HCT116 (cell line): ENCODE results near the gene KCNK6. TPM values are rescaled to one million over a fixed set of nuclear protein-coding genes. Genes with fewer than 3 reads are reported as not detected.

ENCODE experiments used
- ATAC-seq: fragments of 200-7000 bp; cut with Tn5 transposase; 2 replicates; pipeline ENCODE4 v1.9.1; 2020; ENCODE audit warnings: mild to moderate bottlenecking, moderate library complexity
- BruUV-seq: library from RNA; stranded (reverse); fragments of 400-500 nt; replicated peaks from 2 replicates; lab custom pipeline; 2021; lab: Mats Ljungman, UMichigan
- CTCF ChIA-PET: fragments of 300-600 bp; sonication (Branson Sonifier 250); formaldehyde crosslinking; loops from one replicate; lab custom pipeline; 2021; ENCODE audit warnings: antibody characterized with exemption; lab: Charles Lee
- POLR2A ChIA-PET: fragments of 300-600, 350-600 bp; sonication (Branson Sonifier 250); formaldehyde crosslinking; loops from one replicate; lab custom pipeline; 2021; ENCODE audit warnings: antibody characterized with exemption; lab: Charles Lee
- RAD21 ChIA-PET, 2 experiments: fragments of 300-600 bp; sonication (Branson Sonifier 250); formaldehyde crosslinking; loops; one replicate each; lab custom pipeline; 2023; ENCODE audit warnings: low total read pairs in 2 of 2; ENCODE audit not compliant: uncharacterized antibody in 2 of 2, unreplicated experiment in 2 of 2, low non-redundant PET in 1 of 2; lab: Charles Lee
- DNase-seq: peaks from one replicate; pipeline ENCODE4 v3.0.0-alpha.2; 2010; ENCODE audit warnings: low read depth, low spot score
- H2AFZ ChIP-seq: fragments of 200-600 bp; shearing (Covaris generic), sonication (generic); 2 replicates; pipeline ENCODE4 v1.6.1; 2017; ENCODE audit warnings: low read depth, mixed run types, mixed read lengths, antibody characterized with exemption, low read length; ENCODE audit not compliant: poor library complexity, severe bottlenecking
- H3K27ac ChIP-seq: 2 replicates; pipeline ENCODE4 v1.5.1; 2012; ENCODE audit warnings: low read depth, low read length
- H3K27me3 ChIP-seq: fragments of 200-600 bp; sonication (generic); 2 replicates; pipeline ENCODE4 v1.6.1; 2016; ENCODE audit warnings: mixed run types, low read length, mixed read lengths; ENCODE audit not compliant: insufficient read depth
- H3K36me3 ChIP-seq, 2 experiments: fragments of 200-500 bp in 1 of 2; fragments of 200-600 bp in 1 of 2; sonication (Bioruptor generic) in 1 of 2; sonication (generic) in 1 of 2; 2 replicates each; pipeline versions ENCODE4 v1.5.1 to v1.6.1; 2014 to 2016; ENCODE audit warnings: low read length in 2 of 2, inconsistent platforms in 1 of 2, mixed read lengths in 1 of 2, mixed run types in 1 of 2; ENCODE audit not compliant: insufficient read depth in 2 of 2, control insufficient read depth in 1 of 2
- H3K4me1 ChIP-seq, 2 experiments: fragments of 200-600 bp in 1 of 2; sonication (generic) in 1 of 2; 2 replicates each; pipeline versions ENCODE4 v1.5.1 to v1.6.1; 2012 to 2017; ENCODE audit warnings: low read length in 2 of 2, inconsistent platforms in 1 of 2, mild to moderate bottlenecking in 1 of 2, mixed read lengths in 1 of 2, mixed run types in 1 of 2, moderate library complexity in 1 of 2; ENCODE audit not compliant: insufficient read depth in 2 of 2, control insufficient read depth in 1 of 2
- H3K4me2 ChIP-seq: fragments of 200-600 bp; sonication (generic); 2 replicates; pipeline ENCODE4 v1.6.1; 2017; ENCODE audit warnings: mixed run types, low read length, mixed read lengths
- H3K4me3 ChIP-seq, 2 experiments: fragments of 200-600 bp in 1 of 2; sonication (generic) in 1 of 2; replicated peaks in 1 of 2; 2 replicates each; pipeline ENCODE4 v1.5.1; 2011 to 2016; ENCODE audit warnings: low read length in 2 of 2, control low read depth in 1 of 2, low read depth in 1 of 2, mild to moderate bottlenecking in 1 of 2, mixed read lengths in 1 of 2, mixed run types in 1 of 2
- H3K79me2 ChIP-seq: fragments of 200-600 bp; sonication (generic); 2 replicates; pipeline ENCODE4 v1.6.1; 2017; ENCODE audit warnings: mild to moderate bottlenecking, mixed run types, low read length, moderate library complexity, mixed read lengths; ENCODE audit not compliant: insufficient read depth
- H3K9ac ChIP-seq: fragments of 200-600 bp; sonication (generic); 2 replicates; pipeline ENCODE4 v1.6.1; 2016; ENCODE audit warnings: low read length, mixed read lengths
- H3K9me2 ChIP-seq: fragments of 200-600 bp; sonication (generic), shearing (Covaris generic); 2 replicates; pipeline ENCODE4 v1.6.1; 2017; ENCODE audit warnings: mixed run types, mild to moderate bottlenecking, moderate library complexity; ENCODE audit not compliant: insufficient read depth
- H3K9me3 ChIP-seq, 2 experiments: fragments of 200-500 bp in 1 of 2; fragments of 200-600 bp in 1 of 2; sonication (Bioruptor generic) in 1 of 2; sonication (generic) in 1 of 2; 2 replicates each; pipeline ENCODE4 v1.6.1; 2014 to 2017; ENCODE audit warnings: low read length in 2 of 2, mixed read lengths in 2 of 2, inconsistent platforms in 1 of 2, low read depth in 1 of 2, mild to moderate bottlenecking in 1 of 2, mixed run types in 1 of 2, moderate library complexity in 1 of 2; ENCODE audit not compliant: control insufficient read depth in 1 of 2, insufficient read depth in 1 of 2
- H4K20me1 ChIP-seq: fragments of 200-600 bp; sonication (generic), shearing (Covaris generic); 2 replicates; pipeline ENCODE4 v1.6.1; 2017; ENCODE audit warnings: mixed run types, mild to moderate bottlenecking, moderate library complexity; ENCODE audit not compliant: insufficient read depth
- CBX3 ChIP-seq: IDR thresholded peaks from 2 replicates; pipeline ENCODE4 v1.6.1; 2012; ENCODE audit warnings: low read depth
- EGR1 ChIP-seq: IDR thresholded peaks from 2 replicates; pipeline ENCODE4 v1.6.1; 2012; ENCODE audit warnings: low read depth
- ELF1 ChIP-seq: IDR thresholded peaks from 2 replicates; pipeline ENCODE4 v1.6.1; 2012; ENCODE audit warnings: low read depth, borderline replicate concordance
- EZH2 ChIP-seq: fragments of 200-600 bp; sonication (generic); IDR thresholded peaks from 2 replicates; pipeline ENCODE4 v1.6.1; 2017; ENCODE audit warnings: antibody characterized with exemption, mixed run types
- EZH2phosphoT487 ChIP-seq: fragments of 200-600 bp; IDR thresholded peaks from 2 replicates; pipeline ENCODE4 v1.6.1; 2018; ENCODE audit warnings: antibody characterized with exemption, borderline replicate concordance
- JUND ChIP-seq: IDR thresholded peaks from 2 replicates; pipeline ENCODE4 v1.6.1; 2012
- POLR2A ChIP-seq: IDR thresholded peaks from 2 replicates; pipeline ENCODE4 v1.7.0; 2011; ENCODE audit warnings: borderline replicate concordance; ENCODE audit not compliant: insufficient read depth, insufficient read length; ENCODE audit errors: extremely low read depth
- SIN3A ChIP-seq: IDR thresholded peaks from 2 replicates; pipeline ENCODE4 v1.6.1; 2012; ENCODE audit warnings: low read depth
- SP1 ChIP-seq: IDR thresholded peaks from 2 replicates; pipeline ENCODE4 v1.6.1; 2012; ENCODE audit warnings: low read depth
- SRF ChIP-seq: IDR thresholded peaks from 2 replicates; pipeline ENCODE4 v1.6.1; 2012; ENCODE audit warnings: low read depth
- TCF7L2 ChIP-seq: IDR thresholded peaks from 2 replicates; pipeline ENCODE4 v1.7.0; 2011; ENCODE audit warnings: borderline replicate concordance, inconsistent platforms; ENCODE audit not compliant: insufficient read depth, insufficient read length; ENCODE audit errors: extremely low read depth
- YY1 ChIP-seq: IDR thresholded peaks from 2 replicates; pipeline ENCODE4 v1.6.1; 2011; ENCODE audit warnings: low read length, low read depth, moderate library complexity, mild to moderate bottlenecking; ENCODE audit not compliant: insufficient replicate concordance; ENCODE audit errors: extremely low read depth
- ZBTB33 ChIP-seq: IDR thresholded peaks from 2 replicates; pipeline ENCODE4 v1.6.1; 2011; ENCODE audit warnings: mild to moderate bottlenecking, low read length, moderate library complexity; ENCODE audit not compliant: insufficient replicate concordance; ENCODE audit errors: extremely low read depth
- ZFX ChIP-seq: fragments of 450-650 bp; IDR thresholded peaks from 2 replicates; pipeline ENCODE4 v1.6.1; 2017
- ZNF274 ChIP-seq: fragments of 200-500 bp; sonication (Bioruptor generic); IDR thresholded peaks from 2 replicates; pipeline ENCODE4 v1.6.1; 2014; ENCODE audit warnings: mild to moderate bottlenecking, low read depth, low read length, inconsistent platforms
- intact Hi-C: fragments of 100-400 bp; cut with micrococcal nuclease; formaldehyde crosslinking; loops from 2 replicates; pipeline ENCODE4 v1.10.0; 2022
- total RNA-seq: library from RNA; stranded (reverse); gene quantifications from one replicate; pipeline ENCODE4 v1.2.1, GENCODE V29; 2021; ENCODE audit not compliant: unreplicated experiment
- TF ChIP-seq, protein P1 (sequence below): IDR thresholded peaks from 2 replicates; pipeline ENCODE4 v1.6.1; 2012; ENCODE audit warnings: low read depth
- TF ChIP-seq, protein P2 (sequence below), 3 experiments: fragments of 200-600 bp in 1 of 3; sonication (generic) in 1 of 3; IDR thresholded peaks in 2 of 3; conservative IDR thresholded peaks in 1 of 3; 2 replicates each; pipeline ENCODE4 v1.5.1; 2012 to 2017; ENCODE audit warnings: low read depth in 2 of 3, low read length in 2 of 3, antibody characterized with exemption in 1 of 3, borderline replicate concordance in 1 of 3, control low read depth in 1 of 3, mild to moderate bottlenecking in 1 of 3, mixed read lengths in 1 of 3, mixed run types in 1 of 3, moderate library complexity in 1 of 3; ENCODE audit not compliant: insufficient read depth in 1 of 3
- TF ChIP-seq, protein P3 (sequence below): IDR thresholded peaks from 2 replicates; pipeline ENCODE4 v1.6.1; 2012

The KCNK6 gene
- total RNA-seq, 1 experiment from 2014 or later, result 11.0 TPM

DNA sequence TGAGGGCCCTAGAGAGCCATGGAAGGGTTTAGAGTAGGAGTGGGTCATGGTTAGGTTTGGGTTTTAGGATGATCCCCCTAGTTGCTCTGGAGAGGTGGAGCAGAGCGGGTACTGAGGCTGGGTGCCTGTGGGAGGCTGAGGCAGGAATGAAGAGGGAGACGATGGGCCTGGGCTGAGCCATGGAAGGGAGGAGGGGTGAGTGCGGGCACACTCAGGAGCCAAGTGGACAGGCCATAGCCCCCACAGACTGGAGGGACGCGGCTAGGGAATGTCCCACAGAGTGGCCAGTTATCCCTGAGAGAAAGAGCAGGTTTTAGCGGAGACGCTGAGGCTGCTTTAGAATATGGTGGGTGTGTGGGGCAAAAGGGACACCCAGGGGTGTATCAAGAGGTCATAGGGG lies 10.0 kb downstream of the KCNK6 start:
- intact Hi-C loops, result no loop called here
- H3K9ac ChIP-seq, result no peak overlapping the region
- no peaks in the 10 kb centered on the region for H3K27me3 ChIP-seq
- ChIA-PET CTCF (interaction anchor here (0.9 kb wide), 1 partner anchor 11 kb away, joined by 3 read pairs; no protein-coding TSS in a partner anchor), POLR2A (no interaction called here), RAD21 (no interaction called here)
- H4K20me1 ChIP-seq, result no peaks in the 10 kb centered on the region
- no peak overlapping the region for H3K4me2 ChIP-seq
- H3K4me1 ChIP-seq, result no peaks in the 10 kb centered on the region
- DNase-seq, result no peak
- H3K79me2 ChIP-seq, result no peaks in the 10 kb centered on the region
- H3K4me3 ChIP-seq, result no peak overlapping the region
- TF ChIP-seq SP1 (no peak), SRF (no peak), ZBTB33 (no peak), YY1 (no peak), EZH2 (no peak), EGR1 (no peak), POLR2A (no peak), CBX3 (no peak), ZFX (no peak), JUND (no peak), ZNF274 (no peak), TCF7L2 (no peak), ELF1 (no peak), EZH2phosphoT487 (no peak), SIN3A (no peak)
- TF ChIP-seq, protein P1, sequence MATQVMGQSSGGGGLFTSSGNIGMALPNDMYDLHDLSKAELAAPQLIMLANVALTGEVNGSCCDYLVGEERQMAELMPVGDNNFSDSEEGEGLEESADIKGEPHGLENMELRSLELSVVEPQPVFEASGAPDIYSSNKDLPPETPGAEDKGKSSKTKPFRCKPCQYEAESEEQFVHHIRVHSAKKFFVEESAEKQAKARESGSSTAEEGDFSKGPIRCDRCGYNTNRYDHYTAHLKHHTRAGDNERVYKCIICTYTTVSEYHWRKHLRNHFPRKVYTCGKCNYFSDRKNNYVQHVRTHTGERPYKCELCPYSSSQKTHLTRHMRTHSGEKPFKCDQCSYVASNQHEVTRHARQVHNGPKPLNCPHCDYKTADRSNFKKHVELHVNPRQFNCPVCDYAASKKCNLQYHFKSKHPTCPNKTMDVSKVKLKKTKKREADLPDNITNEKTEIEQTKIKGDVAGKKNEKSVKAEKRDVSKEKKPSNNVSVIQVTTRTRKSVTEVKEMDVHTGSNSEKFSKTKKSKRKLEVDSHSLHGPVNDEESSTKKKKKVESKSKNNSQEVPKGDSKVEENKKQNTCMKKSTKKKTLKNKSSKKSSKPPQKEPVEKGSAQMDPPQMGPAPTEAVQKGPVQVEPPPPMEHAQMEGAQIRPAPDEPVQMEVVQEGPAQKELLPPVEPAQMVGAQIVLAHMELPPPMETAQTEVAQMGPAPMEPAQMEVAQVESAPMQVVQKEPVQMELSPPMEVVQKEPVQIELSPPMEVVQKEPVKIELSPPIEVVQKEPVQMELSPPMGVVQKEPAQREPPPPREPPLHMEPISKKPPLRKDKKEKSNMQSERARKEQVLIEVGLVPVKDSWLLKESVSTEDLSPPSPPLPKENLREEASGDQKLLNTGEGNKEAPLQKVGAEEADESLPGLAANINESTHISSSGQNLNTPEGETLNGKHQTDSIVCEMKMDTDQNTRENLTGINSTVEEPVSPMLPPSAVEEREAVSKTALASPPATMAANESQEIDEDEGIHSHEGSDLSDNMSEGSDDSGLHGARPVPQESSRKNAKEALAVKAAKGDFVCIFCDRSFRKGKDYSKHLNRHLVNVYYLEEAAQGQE, result no peak
- TF ChIP-seq, protein P2, sequence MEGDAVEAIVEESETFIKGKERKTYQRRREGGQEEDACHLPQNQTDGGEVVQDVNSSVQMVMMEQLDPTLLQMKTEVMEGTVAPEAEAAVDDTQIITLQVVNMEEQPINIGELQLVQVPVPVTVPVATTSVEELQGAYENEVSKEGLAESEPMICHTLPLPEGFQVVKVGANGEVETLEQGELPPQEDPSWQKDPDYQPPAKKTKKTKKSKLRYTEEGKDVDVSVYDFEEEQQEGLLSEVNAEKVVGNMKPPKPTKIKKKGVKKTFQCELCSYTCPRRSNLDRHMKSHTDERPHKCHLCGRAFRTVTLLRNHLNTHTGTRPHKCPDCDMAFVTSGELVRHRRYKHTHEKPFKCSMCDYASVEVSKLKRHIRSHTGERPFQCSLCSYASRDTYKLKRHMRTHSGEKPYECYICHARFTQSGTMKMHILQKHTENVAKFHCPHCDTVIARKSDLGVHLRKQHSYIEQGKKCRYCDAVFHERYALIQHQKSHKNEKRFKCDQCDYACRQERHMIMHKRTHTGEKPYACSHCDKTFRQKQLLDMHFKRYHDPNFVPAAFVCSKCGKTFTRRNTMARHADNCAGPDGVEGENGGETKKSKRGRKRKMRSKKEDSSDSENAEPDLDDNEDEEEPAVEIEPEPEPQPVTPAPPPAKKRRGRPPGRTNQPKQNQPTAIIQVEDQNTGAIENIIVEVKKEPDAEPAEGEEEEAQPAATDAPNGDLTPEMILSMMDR (IDR thresholded peaks at IDR 0.05 in 2 of 3, conservative IDR thresholded peaks at IDR 0.05 in 1 of 3; ENCODE audit: borderline replicate concordance in 1 of 3, insufficient read depth in 1 of 3, low read depth in 2 of 3, low read length in 2 of 3), result no peak
- TF ChIP-seq, protein P3, sequence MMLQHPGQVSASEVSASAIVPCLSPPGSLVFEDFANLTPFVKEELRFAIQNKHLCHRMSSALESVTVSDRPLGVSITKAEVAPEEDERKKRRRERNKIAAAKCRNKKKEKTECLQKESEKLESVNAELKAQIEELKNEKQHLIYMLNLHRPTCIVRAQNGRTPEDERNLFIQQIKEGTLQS, result no peak
- no peak overlapping the region for H2AFZ ChIP-seq
- no peak overlapping the region for H3K27ac ChIP-seq
- peaks cover 7 to 20% of the 10 kb centered on the region in 2 experiments; a peak in 3 of 4 replicates for H3K36me3 ChIP-seq
- no TSS peak for BruUV-seq
- H3K9me2 ChIP-seq, result no peaks in the 10 kb centered on the region
- 0 out of 2 replicates have a peak, but pooled peaks have one; percentile 21 for ATAC-seq
- no peaks in the 10 kb centered on the region for H3K9me3 ChIP-seq
